Transverse colon (tissue), 4 donors: ENCODE data around the gene AKR1C8.

Source experiments
- CTCF ChIP-seq, 5 experiments: fragments of 200-600 bp in 3 of 5; fragments of 450-650 bp in 2 of 5; sonication (generic) in 3 of 5; IDR thresholded peaks; 1 replicate in 2 of 5; 2 replicates in 3 of 5; pipeline ENCODE4 v1.5.1; 2016 to 2017; ENCODE audit warnings: antibody characterized with exemption in 5 of 5, inconsistent platforms in 3 of 5, mild to moderate bottlenecking in 2 of 5, moderate library complexity in 1 of 5
- POLR2AphosphoS5 ChIP-seq, 3 donors: sonication (generic); formaldehyde crosslinking; IDR thresholded peaks; one replicate each; pipeline ENCODE4 v1.6.1; 2016; ENCODE audit warnings: antibody characterized with exemption in 3 of 3

- TF ChIP-seq CTCF (IDR thresholded peaks at IDR 0.05) (no peak), POLR2AphosphoS5 (IDR thresholded peaks at IDR 0.05) (no peak)
Observed at GRCh38 chr10:5199398-5199797, 14.4 kb upstream of the AKR1C8 start.
